ENCODE results near the gene SENP8.
A peak's percentile ranks its signal among the peaks of the same experiment; 100 is the strongest.

Gene SENP8

GRCh38 chr15:72082176-72082575, 36.0 kb upstream of the SENP8 start:
- Histone ChIP-seq H2AFZ (ENCODE audit: low read length) (no peak overlapping the region), H3K79me2 (ENCODE audit: insufficient read depth, low read length) (peaks cover 15% of the 10 kb centered on the region; the same call in 1 of the 2 replicates)

GRCh38 chr15:72086010-72086697, 32.0 kb upstream of the SENP8 start:
- Histone ChIP-seq H3K4me3 (ENCODE audit: low read length, poor library complexity, severe bottlenecking) (no peak overlapping the region), H3K36me3 (ENCODE audit: insufficient read depth, low read length) (no peaks in the 10 kb centered on the region), H3K79me2 (ENCODE audit: insufficient read depth, low read length) (peaks cover 34% of the 10 kb centered on the region), H3K4me2 (ENCODE audit: low read depth, low read length, poor library complexity, severe bottlenecking) (no peak overlapping the region), H3K9me2 (replicated peaks; ENCODE audit: low read depth, low read length) (no peaks in the 10 kb centered on the region), H3K9ac (ENCODE audit: low read depth, low read length, poor library complexity, severe bottlenecking) (no peak overlapping the region), H3F3A (ENCODE audit: low read depth) (no peaks in the 10 kb centered on the region), H3K27me3 (ENCODE audit: insufficient read depth, low read length, poor library complexity, severe bottlenecking) (no peaks in the 10 kb centered on the region), H2AFZ (ENCODE audit: low read length) (no peak overlapping the region), H3K9me3 (ENCODE audit: insufficient read depth, low read depth, low read length) (no peaks in the 10 kb centered on the region), H4K20me1 (ENCODE audit: insufficient read depth, low read length, poor library complexity, severe bottlenecking) (no peaks in the 10 kb centered on the region), H3K4me1 (ENCODE audit: insufficient read depth, low read length, poor library complexity, severe bottlenecking) (peaks cover 18% of the 10 kb centered on the region)
- TF ChIP-seq CTCF (conservative IDR thresholded peaks at IDR 0.05; ENCODE audit: low read length) (peak; percentile 34), EZH2phosphoT487 (IDR thresholded peaks at IDR 0.05; ENCODE audit: borderline replicate concordance) (no peak)

More at GRCh38 chr15:72082176-72082575, 36.0 kb upstream of the SENP8 start:
- H3K4me2 ChIP-seq (ENCODE audit: low read depth, low read length, poor library complexity, severe bottlenecking) = no peak overlapping the region
- TF ChIP-seq EZH2phosphoT487 (IDR thresholded peaks at IDR 0.05; ENCODE audit: borderline replicate concordance) (no peak), CTCF (conservative IDR thresholded peaks at IDR 0.05; ENCODE audit: low read length) (no peak)
- H3K27me3 ChIP-seq (ENCODE audit: insufficient read depth, low read length, poor library complexity, severe bottlenecking) = no peaks in the 10 kb centered on the region
- no peaks in the 10 kb centered on the region for H3K36me3 ChIP-seq (ENCODE audit: insufficient read depth, low read length)
- 0 out of 2 replicates have a peak, but pooled peaks cover 4% of the 10 kb centered on the region for H3F3A ChIP-seq (ENCODE audit: low read depth)
- no peak overlapping the region for H3K9ac ChIP-seq (ENCODE audit: low read depth, low read length, poor library complexity, severe bottlenecking)
- H3K4me1 ChIP-seq (ENCODE audit: insufficient read depth, low read length, poor library complexity, severe bottlenecking) = peaks cover 48% of the 10 kb centered on the region
- H4K20me1 ChIP-seq (ENCODE audit: insufficient read depth, low read length, poor library complexity, severe bottlenecking) = no peaks in the 10 kb centered on the region
- no peak overlapping the region for H3K4me3 ChIP-seq (ENCODE audit: low read length, poor library complexity, severe bottlenecking)
- H3K9me2 ChIP-seq (replicated peaks; ENCODE audit: low read depth, low read length) = no peaks in the 10 kb centered on the region
- H3K9me3 ChIP-seq (ENCODE audit: insufficient read depth, low read depth, low read length) = no peaks in the 10 kb centered on the region

GRCh38 chr15:72086920-72087648, 31.1 kb upstream of the SENP8 start:
- 0 out of 2 replicates have a peak, but pooled peaks cover 1% of the 10 kb centered on the region for H3F3A ChIP-seq (ENCODE audit: low read depth)
- H3K4me2 ChIP-seq (ENCODE audit: low read depth, low read length, poor library complexity, severe bottlenecking) = no peak overlapping the region
- no peaks in the 10 kb centered on the region for H3K27me3 ChIP-seq (ENCODE audit: insufficient read depth, low read length, poor library complexity, severe bottlenecking)
- H3K36me3 ChIP-seq (ENCODE audit: insufficient read depth, low read length) = no peaks in the 10 kb centered on the region
- H3K4me1 ChIP-seq (ENCODE audit: insufficient read depth, low read length, poor library complexity, severe bottlenecking) = peaks cover 17% of the 10 kb centered on the region
- TF ChIP-seq EZH2phosphoT487 (IDR thresholded peaks at IDR 0.05; ENCODE audit: borderline replicate concordance) (no peak), CTCF (conservative IDR thresholded peaks at IDR 0.05; ENCODE audit: low read length) (no peak)
- H3K9me2 ChIP-seq (replicated peaks; ENCODE audit: low read depth, low read length) = no peaks in the 10 kb centered on the region
- peaks cover 40% of the 10 kb centered on the region for H3K79me2 ChIP-seq (ENCODE audit: insufficient read depth, low read length)
- H3K4me3 ChIP-seq (ENCODE audit: low read length, poor library complexity, severe bottlenecking) = no peak overlapping the region
- H2AFZ ChIP-seq (ENCODE audit: low read length) = no peak overlapping the region
- H4K20me1 ChIP-seq (ENCODE audit: insufficient read depth, low read length, poor library complexity, severe bottlenecking) = peaks cover 1% of the 10 kb centered on the region
- no peaks in the 10 kb centered on the region for H3K9me3 ChIP-seq (ENCODE audit: insufficient read depth, low read depth, low read length)
- H3K9ac ChIP-seq (ENCODE audit: low read depth, low read length, poor library complexity, severe bottlenecking) = no peak overlapping the region

All from Loucy (cell line).